NT2/D1 (cell line): ENCODE data around the gene HAGH.

ENCODE experiments used
- SUZ12 ChIP-seq: IDR thresholded peaks from 2 replicates; pipeline ENCODE4 v1.6.1; 2011; ENCODE audit not compliant: insufficient read length, insufficient read depth; ENCODE audit errors: extremely low read depth
- YY1 ChIP-seq: IDR thresholded peaks from 2 replicates; pipeline ENCODE4 v1.6.1; 2011; ENCODE audit not compliant: insufficient read length, insufficient read depth
- ZNF274 ChIP-seq: IDR thresholded peaks from 2 replicates; pipeline ENCODE4 v1.6.1; 2011; ENCODE audit warnings: mild to moderate bottlenecking, low read depth, low read length

GRCh38 chr16:1839554-1839953 is 12.9 kb upstream of the HAGH start:
- no peak for TF ChIP-seq SUZ12
- no peak for TF ChIP-seq ZNF274
- TF ChIP-seq YY1 = no peak
